Body of pancreas (tissue), 4 donors: ENCODE measurements around the gene TMEM178B. TPM values are rescaled to one million over a fixed set of nuclear protein-coding genes. Genes with fewer than 3 reads are reported as not detected.

Experiments
- ATAC-seq: fragments of 150-250 bp; one replicate; pipeline ENCODE4 v1.9.1; 2016
- DNase-seq, 4 donors: peaks; one replicate each; pipeline ENCODE4 v3.0.0-alpha.2; 2019
- H3K27ac ChIP-seq, 4 donors: fragments of 200-600 bp; sonication (generic); 1 replicate in 3 of 4; 2 replicates in 1 of 4; pipeline versions ENCODE4 v1.5.1 to v1.6.1; 2016 to 2019; ENCODE audit warnings: mild to moderate bottlenecking in 1 of 4, mixed read lengths in 1 of 4, moderate library complexity in 1 of 4
- H3K27me3 ChIP-seq, 2 donors: fragments of 200-600 bp; sonication (generic); one replicate each; pipeline ENCODE4 v1.6.0; 2016; ENCODE audit warnings: mild to moderate bottlenecking in 1 of 2
- H3K36me3 ChIP-seq, 2 donors: fragments of 200-600 bp; sonication (generic); replicated peaks in 1 of 2; 2 replicates each; pipeline ENCODE4 v1.5.1; 2016; ENCODE audit warnings: low read depth in 2 of 2; ENCODE audit not compliant: insufficient read depth in 1 of 2
- H3K4me1 ChIP-seq: fragments of 200-600 bp; sonication (generic); one replicate; pipeline ENCODE4 v1.6.0; 2016
- H3K4me3 ChIP-seq, 2 donors: fragments of 200-600 bp; sonication (generic); 1 replicate in 1 of 2; 2 replicates in 1 of 2; pipeline ENCODE4 v1.5.1; 2016 to 2019
- H3K9me3 ChIP-seq, 3 donors: fragments of 200-600 bp; sonication (generic); 1 replicate in 2 of 3; 2 replicates in 1 of 3; pipeline ENCODE4 v1.5.1; 2016
- POLR2A ChIP-seq, 3 donors: fragments of 450-650 bp; IDR thresholded peaks; one replicate each; pipeline ENCODE4 v1.6.1; 2016; ENCODE audit warnings: antibody characterized with exemption in 3 of 3, mild to moderate bottlenecking in 2 of 3
- WGBS, 2 donors: methylation state at CpG; one replicate each; pipeline ENCODE4 v1.1.5; 2017; 5-methylcytosine and 5-hydroxymethylcytosine counted together
- intact Hi-C: fragments of 100-400 bp; cut with DNase I; formaldehyde crosslinking; loops from one replicate; pipeline ENCODE4 v1.15.1; 2023
- total RNA-seq, 2 donors: library from RNA; depleted of rRNA; stranded (reverse); fragments of >200 nt; gene quantifications; one replicate each; pipeline ENCODE4 v1.1.0, GENCODE V29; 2016
- TF ChIP-seq, protein P1 (sequence below), 7 experiments: fragments of 450-650 bp in 4 of 7; fragments of 200-600 bp in 3 of 7; sonication (generic) in 3 of 7; IDR thresholded peaks; one replicate each; pipeline ENCODE4 v1.5.1; 2016 to 2019; ENCODE audit warnings: antibody characterized with exemption in 7 of 7

The TMEM178B gene
- total RNA-seq, 2 donors from 2014 or later, result 1.0 to 11.9 TPM

- WGBS, 2 donors, result 72 to 86% methylated on average over 2 of the region's 2 CpGs
- ATAC-seq, result no peak
Measured at GRCh38 chr7:141265668-141266067, 191.8 kb downstream of the TMEM178B start.

GRCh38 chr7:141268614-141269013 lies 194.8 kb downstream of the TMEM178B start:
- H3K4me3 ChIP-seq, result no peak overlapping the region
- H3K36me3 ChIP-seq, result no peaks in the 10 kb centered on the region
- intact Hi-C loops, result no loop called here
- no peaks in the 10 kb centered on the region for H3K9me3 ChIP-seq
- H3K27ac ChIP-seq, result no peak overlapping the region
- ATAC-seq (no peak), DNase-seq (no peak)
- H3K4me1 ChIP-seq, result no peaks in the 10 kb centered on the region
- TF ChIP-seq, protein P1, sequence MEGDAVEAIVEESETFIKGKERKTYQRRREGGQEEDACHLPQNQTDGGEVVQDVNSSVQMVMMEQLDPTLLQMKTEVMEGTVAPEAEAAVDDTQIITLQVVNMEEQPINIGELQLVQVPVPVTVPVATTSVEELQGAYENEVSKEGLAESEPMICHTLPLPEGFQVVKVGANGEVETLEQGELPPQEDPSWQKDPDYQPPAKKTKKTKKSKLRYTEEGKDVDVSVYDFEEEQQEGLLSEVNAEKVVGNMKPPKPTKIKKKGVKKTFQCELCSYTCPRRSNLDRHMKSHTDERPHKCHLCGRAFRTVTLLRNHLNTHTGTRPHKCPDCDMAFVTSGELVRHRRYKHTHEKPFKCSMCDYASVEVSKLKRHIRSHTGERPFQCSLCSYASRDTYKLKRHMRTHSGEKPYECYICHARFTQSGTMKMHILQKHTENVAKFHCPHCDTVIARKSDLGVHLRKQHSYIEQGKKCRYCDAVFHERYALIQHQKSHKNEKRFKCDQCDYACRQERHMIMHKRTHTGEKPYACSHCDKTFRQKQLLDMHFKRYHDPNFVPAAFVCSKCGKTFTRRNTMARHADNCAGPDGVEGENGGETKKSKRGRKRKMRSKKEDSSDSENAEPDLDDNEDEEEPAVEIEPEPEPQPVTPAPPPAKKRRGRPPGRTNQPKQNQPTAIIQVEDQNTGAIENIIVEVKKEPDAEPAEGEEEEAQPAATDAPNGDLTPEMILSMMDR (IDR thresholded peaks at IDR 0.05), result no peak
- WGBS, 2 donors, result 39 to 49% methylated on average over 3 of the region's 3 CpGs
- no peaks in the 10 kb centered on the region for H3K27me3 ChIP-seq

More at GRCh38 chr7:141265668-141266067, 191.8 kb downstream of the TMEM178B start:
- no peak overlapping the region for H3K27ac ChIP-seq
- no peaks in the 10 kb centered on the region for H3K4me1 ChIP-seq
- no peaks in the 10 kb centered on the region for H3K36me3 ChIP-seq
- H3K4me3 ChIP-seq, result no peak overlapping the region
- H3K9me3 ChIP-seq, result no peaks in the 10 kb centered on the region
- no peak for DNase-seq
- no peaks in the 10 kb centered on the region for H3K27me3 ChIP-seq
- no peak for TF ChIP-seq POLR2A (IDR thresholded peaks at IDR 0.05)
- TF ChIP-seq, protein P1 (IDR thresholded peaks at IDR 0.05), result no peak
- intact Hi-C loops, result no loop called here

GRCh38 chr7:141271451-141271850 lies 197.6 kb downstream of the TMEM178B start:
- WGBS, 2 donors, result 84 to 91% methylated on average over 4 of the region's 4 CpGs
- Histone ChIP-seq H3K27ac (no peak overlapping the region), H3K4me3 (no peak overlapping the region), H3K27me3 (no peaks in the 10 kb centered on the region), H3K4me1 (no peaks in the 10 kb centered on the region), H3K36me3 (no peaks in the 10 kb centered on the region), H3K9me3 (no peaks in the 10 kb centered on the region)
- ATAC-seq (no peak), DNase-seq (no peak)
- intact Hi-C loops, result no loop called here
- TF ChIP-seq, protein P1 (IDR thresholded peaks at IDR 0.05), result no peak
- no peak for TF ChIP-seq POLR2A (IDR thresholded peaks at IDR 0.05)

DNA sequence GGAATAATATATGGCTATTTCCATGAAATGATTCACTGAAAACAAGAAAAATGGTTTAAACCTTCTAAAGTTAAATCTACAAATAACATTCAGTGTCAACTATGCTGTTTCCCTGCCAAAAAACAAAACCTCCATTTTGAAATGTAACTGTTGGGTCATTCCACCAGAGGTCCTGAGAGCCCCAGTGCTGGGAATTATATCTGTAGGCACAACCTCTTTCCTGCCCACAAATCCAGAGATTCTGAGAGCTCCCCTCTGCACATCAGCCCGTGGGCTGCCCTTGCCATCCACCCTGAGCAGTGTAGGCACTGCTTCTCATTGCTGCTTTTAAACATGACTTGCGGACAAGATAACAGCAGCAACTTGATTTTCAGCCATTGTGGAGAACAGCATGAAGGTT lies 198.6 kb downstream of the TMEM178B start:
- Histone ChIP-seq H3K27me3 (no peaks in the 10 kb centered on the region), H3K36me3 (no peaks in the 10 kb centered on the region), H3K27ac (no peak overlapping the region), H3K9me3 (no peaks in the 10 kb centered on the region), H3K4me1 (no peaks in the 10 kb centered on the region), H3K4me3 (no peak overlapping the region)
- TF ChIP-seq, protein P1 (IDR thresholded peaks at IDR 0.05), result no peak
- no peak for TF ChIP-seq POLR2A (IDR thresholded peaks at IDR 0.05)
- DNase-seq (no peak), ATAC-seq (no peak)
- intact Hi-C loops, result no loop called here
- WGBS, 2 donors, result 63 to 75% methylated on average over 2 of the region's 2 CpGs

DNA sequence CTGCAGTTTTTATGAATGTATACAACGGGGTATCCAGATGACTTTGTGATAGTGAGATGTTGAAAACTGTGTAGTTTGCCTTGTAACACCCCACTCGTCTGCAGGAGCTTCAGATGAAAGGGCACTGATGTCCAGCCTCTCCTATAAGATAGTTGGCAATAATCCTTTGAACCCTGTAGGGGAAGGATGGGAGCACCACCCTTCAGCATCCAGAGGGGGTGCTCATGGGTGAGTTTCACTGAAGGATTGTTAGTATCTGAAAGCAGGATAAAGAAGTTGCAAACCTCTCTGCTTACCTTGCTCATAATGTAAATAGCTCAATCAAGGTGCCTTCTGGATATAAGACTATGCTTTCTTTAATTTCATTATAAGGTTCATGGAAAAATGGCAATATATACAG lies 201.5 kb downstream of the TMEM178B start:
- no peak overlapping the region for H3K27ac ChIP-seq
- DNase-seq (no peak), ATAC-seq (no peak)
- WGBS, 2 donors, result 45 to 68% methylated on average over 2 of the region's 2 CpGs
- no peak overlapping the region for H3K4me3 ChIP-seq
- TF ChIP-seq POLR2A (IDR thresholded peaks at IDR 0.05), result no peak
- TF ChIP-seq, protein P1 (IDR thresholded peaks at IDR 0.05), result no peak
- H3K27me3 ChIP-seq, result no peaks in the 10 kb centered on the region
- H3K36me3 ChIP-seq, result no peaks in the 10 kb centered on the region
- intact Hi-C loops, result no loop called here
- no peaks in the 10 kb centered on the region for H3K9me3 ChIP-seq
- H3K4me1 ChIP-seq, result no peaks in the 10 kb centered on the region
